Measurements from ENCODE around the gene ITPRID2. TPM values are rescaled to one million over a fixed set of nuclear protein-coding genes. Genes with fewer than 3 reads are reported as not detected.

The ITPRID2 gene
- total RNA-seq, 1 donor, result 286 TPM

DNA sequence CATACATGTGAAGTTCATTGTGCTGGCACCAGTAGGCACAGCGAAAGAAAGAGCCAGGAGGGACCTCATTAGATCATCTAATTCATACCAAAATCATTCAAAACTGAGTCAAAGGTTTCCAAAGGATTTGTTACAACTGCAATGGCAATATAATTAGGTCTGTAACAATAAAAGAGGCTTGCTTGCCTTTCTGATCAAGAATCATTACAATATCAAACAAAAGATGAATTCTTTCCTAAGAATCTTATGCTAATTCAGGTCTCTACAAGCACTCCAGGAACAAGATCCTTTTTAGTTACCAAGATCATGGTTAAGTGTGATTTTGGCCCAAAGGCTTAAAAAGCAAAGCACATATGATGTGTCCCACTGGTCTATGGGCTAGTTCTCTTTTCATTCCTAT lies 41.9 kb upstream of the ITPRID2 start:
- no peak for DNase-seq (ENCODE audit: low read depth)
- TF ChIP-seq, protein P1, sequence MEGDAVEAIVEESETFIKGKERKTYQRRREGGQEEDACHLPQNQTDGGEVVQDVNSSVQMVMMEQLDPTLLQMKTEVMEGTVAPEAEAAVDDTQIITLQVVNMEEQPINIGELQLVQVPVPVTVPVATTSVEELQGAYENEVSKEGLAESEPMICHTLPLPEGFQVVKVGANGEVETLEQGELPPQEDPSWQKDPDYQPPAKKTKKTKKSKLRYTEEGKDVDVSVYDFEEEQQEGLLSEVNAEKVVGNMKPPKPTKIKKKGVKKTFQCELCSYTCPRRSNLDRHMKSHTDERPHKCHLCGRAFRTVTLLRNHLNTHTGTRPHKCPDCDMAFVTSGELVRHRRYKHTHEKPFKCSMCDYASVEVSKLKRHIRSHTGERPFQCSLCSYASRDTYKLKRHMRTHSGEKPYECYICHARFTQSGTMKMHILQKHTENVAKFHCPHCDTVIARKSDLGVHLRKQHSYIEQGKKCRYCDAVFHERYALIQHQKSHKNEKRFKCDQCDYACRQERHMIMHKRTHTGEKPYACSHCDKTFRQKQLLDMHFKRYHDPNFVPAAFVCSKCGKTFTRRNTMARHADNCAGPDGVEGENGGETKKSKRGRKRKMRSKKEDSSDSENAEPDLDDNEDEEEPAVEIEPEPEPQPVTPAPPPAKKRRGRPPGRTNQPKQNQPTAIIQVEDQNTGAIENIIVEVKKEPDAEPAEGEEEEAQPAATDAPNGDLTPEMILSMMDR (IDR thresholded peaks at IDR 0.05; ENCODE audit: insufficient read depth, low read length), result no peak
- no peak overlapping the region for H3K4me3 ChIP-seq (ENCODE audit: low read depth, low read length)

DNA sequence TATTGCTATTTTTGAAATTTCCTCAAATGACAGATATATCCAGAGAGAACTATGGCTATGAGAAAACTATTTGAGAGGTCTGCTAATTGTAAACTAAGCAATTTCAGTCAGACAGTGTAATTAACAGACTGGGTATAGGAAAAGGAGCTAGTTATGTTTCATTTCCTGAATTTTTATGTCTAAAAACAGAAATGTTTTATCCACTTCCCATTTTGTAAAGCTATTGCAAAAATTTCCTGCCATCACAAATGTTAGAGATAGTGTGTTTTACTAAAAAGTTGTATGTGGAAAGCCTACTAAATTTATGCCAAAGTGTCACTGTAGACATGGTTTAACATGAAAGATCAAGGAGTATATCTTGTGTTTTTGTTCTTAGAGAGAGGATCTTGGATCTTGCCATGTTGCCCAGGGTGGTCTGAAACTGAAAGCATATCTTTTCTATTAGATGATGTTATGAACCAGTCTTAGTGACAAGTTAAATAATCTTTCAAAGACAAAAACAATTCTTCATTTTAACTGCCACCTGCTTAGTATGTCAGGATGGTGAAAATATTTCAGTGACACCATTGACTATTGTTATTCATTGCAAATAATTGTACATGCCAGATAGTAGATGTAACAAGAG lies 40.5 kb upstream of the ITPRID2 start:
- H3K4me3 ChIP-seq (ENCODE audit: low read depth, low read length), result no peak overlapping the region
- TF ChIP-seq, protein P1 (IDR thresholded peaks at IDR 0.05; ENCODE audit: insufficient read depth, low read length), result no peak
- DNase-seq (ENCODE audit: low read depth), result no peak

DNA sequence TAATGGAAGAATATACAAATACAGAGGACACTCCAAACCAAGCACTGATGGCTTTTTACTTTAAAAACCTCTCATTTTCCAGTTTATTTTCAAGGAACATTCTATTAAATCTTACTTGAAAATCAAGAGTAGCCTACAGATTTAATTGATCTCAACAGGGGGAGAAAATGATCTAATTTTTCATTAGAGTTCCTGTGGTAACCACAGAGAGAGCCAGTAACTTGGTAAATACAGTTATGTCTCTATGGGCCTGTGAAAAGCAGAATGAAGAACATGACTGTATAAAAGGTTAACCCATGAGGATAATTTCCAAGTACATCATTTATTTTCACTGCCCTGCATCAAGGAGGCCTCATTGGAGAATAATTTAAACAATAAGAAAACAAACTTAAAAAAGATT lies 39.8 kb upstream of the ITPRID2 start:
- TF ChIP-seq, protein P1 (IDR thresholded peaks at IDR 0.05; ENCODE audit: insufficient read depth, low read length), result no peak
- no peak for DNase-seq (ENCODE audit: low read depth)
- H3K4me3 ChIP-seq (ENCODE audit: low read depth, low read length), result no peak overlapping the region

DNA sequence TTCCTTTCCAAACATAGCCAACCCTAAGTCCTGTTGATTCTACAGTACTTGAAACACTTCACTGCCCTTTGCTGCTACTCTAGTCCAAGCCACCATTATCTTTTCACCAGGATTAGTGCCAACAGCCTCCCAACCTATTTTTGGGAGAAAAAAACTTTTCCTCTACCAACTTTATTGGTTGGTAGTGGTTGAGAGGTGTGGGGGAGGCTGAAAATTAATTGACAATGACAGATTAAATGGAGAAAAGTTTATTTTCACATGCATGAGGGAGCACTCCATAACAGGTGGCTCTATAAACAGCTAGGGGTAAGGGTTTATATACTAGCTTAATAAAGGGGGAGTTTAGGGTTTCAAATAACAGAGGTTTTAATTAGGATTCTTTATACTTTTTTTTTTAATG lies 37.8 kb upstream of the ITPRID2 start:
- TF ChIP-seq, protein P1 (IDR thresholded peaks at IDR 0.05; ENCODE audit: insufficient read depth, low read length), result no peak
- no peak overlapping the region for H3K4me3 ChIP-seq (ENCODE audit: low read depth, low read length)
- no peak for DNase-seq (ENCODE audit: low read depth)

DNA sequence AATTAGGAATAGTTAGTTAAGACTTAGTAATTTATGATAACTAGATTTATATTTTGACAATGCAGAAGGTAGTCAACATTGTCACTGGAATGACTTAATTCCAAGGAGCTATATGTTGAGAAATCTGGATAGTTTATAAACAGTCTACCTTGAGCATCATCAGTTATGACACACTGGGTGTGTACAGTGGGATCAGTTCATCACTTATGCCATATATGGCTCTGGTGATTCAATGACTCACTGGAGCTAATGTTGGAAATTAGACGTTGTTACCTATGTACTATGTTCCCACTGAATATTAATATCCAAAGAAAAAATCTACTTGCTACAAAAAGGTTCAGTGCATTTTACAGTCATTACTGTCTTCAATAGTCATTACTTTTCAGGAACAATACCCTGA lies 34.0 kb upstream of the ITPRID2 start:
- no peak overlapping the region for H3K4me3 ChIP-seq (ENCODE audit: low read depth, low read length)
- no peak for DNase-seq (ENCODE audit: low read depth)
- TF ChIP-seq, protein P1 (IDR thresholded peaks at IDR 0.05; ENCODE audit: insufficient read depth, low read length), result no peak

DNA sequence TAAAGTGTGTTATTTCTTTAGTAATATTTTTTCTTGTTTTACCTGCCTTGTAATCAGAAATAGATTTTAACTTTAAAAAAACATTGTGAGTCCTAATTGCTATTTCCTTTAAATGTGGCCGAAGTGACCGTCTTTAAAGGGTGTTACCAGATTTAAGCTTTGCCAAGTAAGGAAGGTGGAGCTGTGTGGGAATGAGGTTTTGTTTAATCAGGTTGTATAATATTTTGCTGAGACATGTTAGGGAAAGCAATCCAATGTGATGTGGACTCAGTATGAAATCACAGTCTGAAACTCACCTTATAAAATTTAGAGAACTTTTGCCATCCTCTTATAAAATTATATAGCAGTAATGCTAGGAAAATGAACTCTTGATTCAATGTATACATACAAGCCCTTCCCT lies 32.9 kb upstream of the ITPRID2 start:
- no peak for DNase-seq (ENCODE audit: low read depth)
- TF ChIP-seq, protein P1 (IDR thresholded peaks at IDR 0.05; ENCODE audit: insufficient read depth, low read length), result no peak
- no peak overlapping the region for H3K4me3 ChIP-seq (ENCODE audit: low read depth, low read length)

DNA sequence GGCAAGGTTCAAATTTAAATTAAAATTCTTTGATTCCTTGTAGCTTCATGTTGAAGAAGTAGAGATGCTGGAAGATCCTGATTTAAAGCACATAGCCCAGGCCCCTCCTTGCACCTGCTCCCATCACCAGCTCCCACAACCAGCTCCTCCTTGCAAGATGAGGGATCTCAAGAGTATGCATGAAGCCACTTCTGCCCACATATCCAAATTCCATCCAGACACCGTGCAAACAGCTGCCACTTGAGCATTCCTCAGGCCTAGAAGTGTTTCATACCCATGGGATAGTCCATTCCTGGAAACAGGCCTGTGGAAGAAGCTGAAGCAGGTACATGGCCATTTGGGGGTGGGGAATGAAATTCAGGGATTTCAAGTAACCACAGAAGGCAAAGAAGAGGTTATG lies 32.4 kb upstream of the ITPRID2 start:
- TF ChIP-seq, protein P1 (IDR thresholded peaks at IDR 0.05; ENCODE audit: insufficient read depth, low read length), result no peak
- no peak overlapping the region for H3K4me3 ChIP-seq (ENCODE audit: low read depth, low read length)
- no peak for DNase-seq (ENCODE audit: low read depth)

Data from fibroblast of the aortic adventitia (primary cell).